G401 (cell line): ENCODE results near the gene ANXA2R. TPM values are rescaled to one million over a fixed set of nuclear protein-coding genes. Genes with fewer than 3 reads are reported as not detected.
"Not testable (repeated sequence)": the region's sequence is repeated elsewhere in the genome, so short reads cannot be mapped to it uniquely, and the experiment has no call there.

ENCODE experiments used
- DNase-seq: peaks from one replicate; pipeline ENCODE4 v3.0.0-alpha.2; 2015; ENCODE audit warnings: low spot score
- in situ Hi-C: cut with HindIII; loops from 2 replicates; pipeline ENCODE4 v1.10.0; 2016; ENCODE audit warnings: low sequenced_read_pairs, mixed read lengths
- total RNA-seq: library from RNA; depleted of rRNA; stranded (reverse); fragments of >200 nt; shearing (Covaris generic); gene quantifications from 2 replicates; pipeline ENCODE4 v1.2.3, GENCODE V29; 2014

Gene ANXA2R
- total RNA-seq, 1 experiment from 2014 or later, result 1.3 TPM

DNA sequence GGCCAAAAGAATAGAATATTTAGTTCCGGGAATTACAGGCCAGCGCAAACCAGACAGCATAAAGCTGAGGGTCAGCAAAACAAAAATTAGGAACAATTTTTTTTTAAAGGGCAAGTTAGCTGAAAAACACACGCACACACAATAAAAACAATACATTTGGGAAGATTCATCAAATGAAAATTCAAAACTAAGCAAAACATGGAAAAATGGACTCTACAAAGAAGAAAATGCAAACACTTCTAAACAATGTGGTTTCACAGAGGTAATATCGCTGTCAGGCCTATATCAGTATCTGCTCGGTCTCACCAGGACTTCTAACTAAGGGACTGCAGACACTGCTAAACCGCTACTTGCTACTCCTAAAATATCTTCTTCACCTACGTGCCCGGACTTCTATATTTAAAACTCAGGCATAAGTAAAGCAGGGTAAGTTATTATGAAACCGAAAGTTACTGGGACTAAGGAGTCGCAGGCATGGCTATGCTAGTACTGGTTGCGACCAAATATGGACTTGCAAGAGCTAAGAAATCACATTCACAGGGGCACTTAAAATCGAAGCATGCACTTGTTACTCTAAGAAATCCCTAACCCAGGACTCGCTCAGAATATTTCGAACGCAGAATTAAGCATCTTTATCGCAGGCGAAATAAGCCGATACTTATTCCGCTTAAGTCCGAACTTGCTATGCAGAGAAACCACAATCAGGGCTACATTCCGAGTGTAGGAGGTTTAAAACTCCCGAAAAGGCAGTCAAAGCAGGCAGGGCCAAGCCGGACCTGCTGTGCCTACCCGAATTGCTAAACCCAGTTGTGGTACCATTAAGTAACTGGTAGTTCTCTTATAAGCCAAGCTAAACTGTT, 2.3 kb downstream of the ANXA2R start:
- in situ Hi-C loops, result no loop called here
- no peak for DNase-seq

DNA sequence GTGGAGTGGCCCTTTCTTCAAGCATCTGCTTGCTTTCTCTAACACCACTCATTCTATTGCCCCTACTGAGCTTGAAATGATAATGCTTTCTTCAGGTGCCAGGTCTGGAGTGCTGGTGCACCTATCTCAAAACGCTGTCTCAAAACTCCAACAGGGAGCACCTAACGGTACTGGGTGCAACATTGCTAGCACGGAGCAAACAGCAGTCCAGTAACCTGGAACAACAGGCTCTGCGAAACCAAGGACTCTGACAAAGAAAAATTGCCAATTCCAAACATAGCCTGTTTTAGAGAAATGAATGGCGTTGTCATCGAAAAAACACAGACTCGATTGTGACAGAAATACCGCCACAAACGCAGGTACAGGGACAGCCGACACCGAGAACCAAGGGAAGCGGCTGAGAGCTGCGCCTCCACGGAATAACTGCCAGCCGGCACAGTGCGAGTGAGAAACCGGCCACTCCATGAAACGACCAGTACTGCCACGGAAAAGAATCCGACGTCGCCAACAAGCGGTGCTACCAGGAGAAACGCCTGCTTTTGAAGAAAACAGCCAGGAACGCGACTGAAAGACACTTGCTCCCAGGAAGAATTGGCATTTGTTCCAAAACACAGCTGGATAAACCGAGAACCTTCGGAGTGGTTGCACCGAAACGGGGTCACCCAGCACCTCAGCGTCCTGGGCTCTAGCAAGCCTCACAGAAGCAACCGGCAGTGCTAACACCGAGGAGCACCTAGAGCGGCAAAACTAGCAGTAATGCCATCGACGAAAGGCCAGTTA, 3.1 kb downstream of the ANXA2R start:
- in situ Hi-C loops, result no loop called here
- DNase-seq, result no peak

DNA sequence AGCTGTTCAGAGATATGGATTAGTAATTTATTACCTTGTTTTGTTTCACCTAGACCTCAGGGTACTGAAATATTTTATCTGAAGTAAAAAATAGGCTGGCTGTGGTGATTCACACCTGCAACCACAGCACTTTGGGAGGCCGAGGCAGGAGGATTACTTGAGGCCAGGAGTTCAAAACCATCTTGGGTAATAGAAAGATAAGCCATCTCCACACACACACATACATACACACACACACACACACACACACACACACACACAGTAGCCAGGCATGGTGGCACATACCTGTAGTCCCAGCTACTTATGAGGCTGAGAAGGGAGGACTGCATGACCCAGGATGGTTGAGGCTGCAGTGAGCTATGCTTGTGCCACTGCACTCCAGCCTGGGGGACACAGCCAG, 3.7 kb downstream of the ANXA2R start:
- DNase-seq, result no peak
- in situ Hi-C loops, result no loop called here

DNA sequence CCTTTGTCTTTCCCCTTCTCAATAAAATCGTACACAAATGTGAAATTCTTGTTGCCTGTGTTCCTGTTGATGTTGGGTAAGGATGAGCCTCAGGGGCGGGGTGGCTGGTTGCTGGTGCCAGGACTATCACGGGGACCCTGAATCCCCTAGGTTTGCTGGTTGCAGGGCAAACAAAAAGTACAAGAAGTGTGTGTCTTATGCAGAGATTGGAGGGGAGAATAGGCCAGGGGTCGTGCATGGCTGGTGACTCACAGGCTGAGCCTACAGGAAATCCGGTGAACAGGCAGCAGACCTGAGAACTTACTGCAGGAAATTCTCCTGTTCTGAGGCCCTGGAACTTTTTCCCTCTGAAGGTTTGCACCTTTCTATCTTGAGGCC, 5.5 kb downstream of the ANXA2R start:
- in situ Hi-C loops, result no loop called here

DNA sequence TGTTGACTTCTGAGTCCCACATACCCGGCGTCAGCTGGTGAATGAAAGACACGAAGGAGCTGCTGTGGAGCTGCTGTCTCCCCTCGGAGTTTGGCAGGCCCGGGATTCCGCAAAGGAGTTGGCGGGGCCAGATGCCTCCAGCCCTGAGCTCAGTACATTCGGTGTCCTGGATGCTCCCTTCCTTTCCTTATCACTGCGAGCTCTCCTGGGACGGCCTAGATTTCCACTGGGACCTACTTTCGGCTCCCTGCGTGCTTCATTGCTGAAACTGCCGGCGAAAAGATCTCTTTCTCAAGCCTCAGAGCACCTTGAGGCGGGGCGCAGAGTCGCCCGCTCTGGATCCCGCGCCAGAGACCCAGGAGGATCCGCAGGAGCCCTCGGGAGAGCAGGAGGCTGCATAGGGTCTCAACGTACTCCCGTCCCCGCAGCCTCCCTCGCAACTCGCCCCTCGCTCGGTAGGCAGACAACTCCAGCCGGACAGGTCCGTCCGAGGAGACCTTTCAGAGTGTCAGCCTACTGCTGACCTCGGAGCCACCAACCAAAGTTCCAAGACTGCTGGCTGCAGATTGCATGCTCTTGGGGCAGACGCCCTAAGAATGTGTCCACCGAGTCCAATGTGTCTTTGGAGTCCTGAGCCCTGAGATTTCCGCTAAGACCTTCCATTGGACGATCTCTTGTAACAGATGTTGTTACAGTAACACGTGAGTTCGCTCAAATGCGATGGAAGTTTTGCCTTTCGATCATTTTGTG, 6.1 kb downstream of the ANXA2R start:
- DNase-seq, result no peak
- in situ Hi-C loops, result no loop called here

More for the DNA sequence above, 5.5 kb downstream of the ANXA2R start:
- no peak for DNase-seq

DNA sequence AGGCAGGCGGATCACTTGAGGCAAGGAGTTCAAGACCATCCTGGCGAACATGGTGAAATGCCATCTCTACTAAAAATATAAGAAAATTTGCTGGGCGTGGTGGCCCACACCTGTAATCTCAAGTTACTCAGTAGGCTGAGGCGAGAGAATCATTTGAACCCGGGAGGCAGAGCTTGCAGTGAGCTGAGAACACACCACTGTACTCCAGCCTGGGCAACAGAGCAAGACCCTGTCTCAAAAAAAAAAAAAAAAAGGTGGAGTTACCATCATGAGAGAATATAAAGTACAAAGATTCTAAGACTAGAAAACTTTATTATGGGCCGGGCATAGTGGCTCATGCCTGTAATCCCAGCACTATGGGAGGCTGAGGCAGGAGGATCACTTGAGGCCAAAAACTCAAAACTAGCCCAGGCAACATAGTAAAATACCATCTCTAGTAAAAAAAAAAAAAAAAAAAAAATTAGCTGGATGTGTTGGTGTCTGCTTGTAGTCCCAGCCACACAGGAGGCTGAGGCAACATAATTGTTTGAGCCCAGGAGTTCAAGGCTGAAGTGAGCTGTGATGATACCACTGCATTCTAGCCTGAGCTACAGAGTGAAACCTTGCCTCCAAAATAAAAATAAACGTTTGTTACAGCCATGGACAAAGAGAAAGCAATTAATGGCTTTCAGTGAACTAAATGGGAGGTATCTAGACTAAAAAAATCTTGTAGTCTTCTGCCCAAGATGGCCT, 12.9 kb downstream of the ANXA2R start:
- no peak for DNase-seq
- in situ Hi-C loops, result no loop called here

DNA sequence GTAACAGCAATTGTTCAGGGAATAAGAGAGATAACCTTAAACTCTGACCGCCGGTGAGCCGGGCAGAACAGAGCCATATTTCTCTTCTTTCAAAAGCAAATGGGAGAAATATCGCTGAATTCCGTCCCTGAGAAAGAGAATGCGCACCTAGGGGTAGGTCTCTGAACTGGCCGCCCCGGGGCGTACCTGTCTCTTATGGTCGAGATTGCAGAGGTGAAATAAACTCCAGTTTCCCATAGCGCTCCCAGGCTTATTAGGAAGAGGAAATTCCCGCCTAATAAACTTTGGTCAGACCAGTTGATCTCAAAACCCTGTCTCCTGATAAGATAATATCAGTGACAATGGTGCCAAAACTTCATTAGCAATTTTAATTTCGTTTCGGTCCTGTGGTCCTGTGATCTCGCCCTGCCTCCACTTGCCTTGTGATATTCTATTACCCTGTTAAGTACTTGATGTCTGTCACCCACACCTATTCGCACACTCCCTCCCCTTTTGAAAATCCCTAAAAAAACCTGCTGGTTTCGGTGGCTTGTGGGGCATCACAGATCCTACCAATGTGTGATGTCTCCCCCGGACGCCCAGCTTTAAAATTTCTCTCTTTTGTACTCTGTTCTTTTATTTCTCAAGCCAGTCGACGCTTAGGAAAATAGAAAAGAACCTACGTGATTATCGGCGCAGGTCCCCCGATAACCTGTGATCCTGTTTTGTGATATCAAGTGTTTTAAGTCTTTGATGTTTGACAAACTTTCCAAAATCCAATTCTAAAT, 14.8 kb downstream of the ANXA2R start:
- in situ Hi-C loops, DNase-seq: not testable (repeated sequence)

DNA sequence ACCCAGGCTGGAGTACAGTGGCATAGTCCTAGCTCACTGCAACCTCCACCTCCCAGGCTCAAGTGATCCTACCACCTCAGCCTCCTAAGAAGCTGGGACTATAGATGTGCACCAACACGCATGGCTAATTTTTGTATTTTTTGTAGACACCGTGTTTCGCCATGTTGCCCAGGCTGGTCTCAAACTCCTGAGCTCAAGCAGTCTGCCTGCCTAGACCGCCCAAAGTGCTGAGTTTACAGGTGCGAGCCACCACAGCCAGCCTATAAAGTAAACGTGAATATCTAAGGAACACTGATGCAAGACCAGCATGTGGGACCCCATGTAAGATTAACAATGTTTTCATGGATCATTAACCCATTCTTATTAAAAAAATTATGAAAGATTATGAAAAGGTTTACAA, 15.9 kb downstream of the ANXA2R start:
- in situ Hi-C loops, result no loop called here

DNA sequence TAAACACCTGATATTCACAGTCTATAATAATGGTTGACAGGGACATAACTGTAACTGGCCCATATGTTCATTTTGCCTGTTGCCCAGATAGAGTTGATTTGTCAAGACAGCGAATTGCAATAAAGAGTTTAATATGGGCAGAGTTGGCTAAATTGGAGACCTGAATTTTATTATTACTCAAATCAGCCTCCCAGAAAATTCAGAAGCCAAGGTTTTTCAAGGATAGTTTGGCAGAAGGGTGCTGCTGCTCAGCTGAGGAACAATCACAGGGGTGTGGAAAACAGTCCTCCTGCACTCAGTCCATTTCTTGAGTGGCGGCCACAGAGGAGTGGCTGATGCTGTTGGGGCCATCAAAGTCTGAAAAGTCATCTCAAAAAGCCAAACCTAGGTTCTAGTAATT, 19.0 kb downstream of the ANXA2R start:
- no peak for DNase-seq
- in situ Hi-C loops, result no loop called here

More for the DNA sequence above, 15.9 kb downstream of the ANXA2R start:
- no peak for DNase-seq

DNA sequence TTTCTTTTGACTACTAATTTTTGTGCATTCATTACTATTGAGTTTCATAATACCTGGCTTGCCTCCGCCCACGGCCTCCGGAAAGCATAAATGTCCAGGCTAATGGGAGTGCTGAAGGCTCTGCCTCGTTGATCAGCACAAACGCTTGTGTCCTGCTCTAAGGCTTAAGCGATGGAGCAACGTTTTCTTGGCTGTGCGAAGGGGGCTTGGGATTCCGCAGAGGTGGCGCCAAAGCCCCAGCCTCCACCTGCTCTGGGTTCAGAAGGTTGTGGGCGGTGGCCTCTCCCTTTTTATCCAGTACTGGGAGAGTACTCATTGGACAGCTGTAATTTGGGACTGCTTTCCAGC, 19.7 kb downstream of the ANXA2R start:
- in situ Hi-C loops, result no loop called here
- DNase-seq, result no peak

DNA sequence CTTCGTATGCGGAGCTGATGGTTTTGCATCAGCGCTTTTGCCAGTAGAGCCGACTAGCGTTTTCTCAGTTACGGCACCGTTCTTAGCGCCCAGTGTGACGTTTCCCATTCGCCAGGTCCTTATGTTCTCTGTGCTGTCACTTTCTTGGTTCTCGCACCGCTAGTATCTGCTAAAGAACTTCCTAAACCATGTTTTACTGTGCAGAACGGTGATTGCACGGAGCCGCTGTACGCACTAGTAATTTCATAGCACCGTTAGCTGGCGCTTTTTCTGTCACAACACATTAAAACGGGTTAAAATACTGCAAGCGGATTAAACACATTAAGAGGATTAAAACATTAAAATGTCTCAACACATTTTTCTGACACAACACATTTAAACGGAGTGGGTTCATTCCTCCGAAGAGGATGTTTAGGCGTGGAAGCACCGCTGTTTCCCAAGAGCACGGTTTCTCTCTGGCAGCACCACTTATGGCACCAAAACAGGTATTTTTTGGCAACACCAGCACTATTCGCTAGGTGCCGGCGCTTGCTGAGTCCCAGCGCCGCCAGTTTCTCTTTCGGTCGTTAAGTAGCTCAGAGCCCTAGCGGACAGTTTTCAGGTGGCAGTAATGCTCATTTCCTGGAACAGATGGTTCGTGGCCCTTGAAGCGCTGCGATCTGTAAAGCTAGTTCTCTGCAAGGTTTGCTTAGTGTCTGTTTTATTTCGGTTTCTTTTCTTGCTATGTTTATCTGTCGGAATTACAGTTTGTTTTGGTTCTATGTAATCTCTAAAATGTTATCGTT, 20.3 kb downstream of the ANXA2R start:
- in situ Hi-C loops, result no loop called here
- peak; percentile 42 for DNase-seq

DNA sequence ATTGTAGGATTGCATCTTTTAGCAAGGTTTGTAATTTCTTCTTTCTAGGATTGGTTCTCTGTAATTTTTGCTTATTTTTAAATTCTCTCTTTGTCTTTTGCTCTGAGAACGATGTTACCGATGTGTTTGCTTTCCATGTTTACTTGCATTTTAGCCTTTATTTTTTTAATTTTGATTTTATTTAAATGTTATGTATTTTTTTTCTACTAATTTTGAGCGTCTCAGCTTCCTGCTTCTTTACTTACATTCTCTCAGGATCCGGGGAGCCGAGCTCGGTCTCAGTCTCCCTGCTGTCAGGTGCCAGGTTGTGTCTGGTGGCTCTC, 20.9 kb downstream of the ANXA2R start:
- no peak for DNase-seq
- in situ Hi-C loops, result no loop called here

DNA sequence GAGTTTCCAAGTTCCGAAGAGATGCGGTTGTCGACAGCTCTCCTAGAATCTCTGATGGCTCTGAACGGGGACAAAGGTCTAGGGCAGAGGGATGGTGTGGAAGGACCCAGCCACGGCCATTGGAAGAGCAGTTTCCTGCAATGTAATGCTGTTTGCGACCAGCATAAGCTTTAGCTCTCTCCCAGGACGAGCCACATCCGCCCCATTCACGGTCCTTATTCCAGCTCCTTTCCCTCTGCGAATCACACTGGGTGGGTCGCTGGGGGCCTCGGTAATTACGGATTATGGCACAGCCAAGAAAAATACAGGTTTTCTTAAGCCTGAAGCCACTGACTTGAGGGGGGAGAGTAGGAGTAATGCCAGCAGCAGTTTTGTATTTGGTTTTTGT, 22.7 kb downstream of the ANXA2R start:
- no peak for DNase-seq
- in situ Hi-C loops, result no loop called here

DNA sequence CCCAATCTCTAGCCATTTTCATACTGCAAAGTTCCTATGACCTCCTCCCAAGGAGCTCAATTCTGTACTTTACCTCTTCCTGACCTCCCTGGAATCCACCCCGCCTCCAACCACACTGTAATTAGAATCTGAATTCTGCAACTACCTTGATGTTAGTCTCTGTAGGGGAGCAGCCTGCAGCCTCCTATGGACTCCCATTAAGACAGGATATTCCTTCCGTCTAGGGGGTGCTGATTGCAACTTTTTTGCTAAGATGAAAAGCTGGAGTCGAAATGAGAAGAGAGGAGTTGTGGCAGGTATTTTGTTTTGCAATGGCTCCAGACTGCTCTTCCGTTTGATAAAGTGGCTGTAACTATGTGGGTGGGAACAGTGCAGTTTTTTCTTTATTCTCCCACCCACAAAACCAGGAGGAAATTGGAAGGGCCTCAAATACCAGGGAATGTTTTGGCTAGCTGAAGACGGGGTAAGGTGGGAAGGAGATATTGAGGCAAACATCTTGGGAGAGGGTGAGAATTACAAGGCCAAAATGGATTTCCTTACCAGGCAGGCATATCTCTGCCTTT, 23.8 kb downstream of the ANXA2R start:
- in situ Hi-C loops, result no loop called here

DNA sequence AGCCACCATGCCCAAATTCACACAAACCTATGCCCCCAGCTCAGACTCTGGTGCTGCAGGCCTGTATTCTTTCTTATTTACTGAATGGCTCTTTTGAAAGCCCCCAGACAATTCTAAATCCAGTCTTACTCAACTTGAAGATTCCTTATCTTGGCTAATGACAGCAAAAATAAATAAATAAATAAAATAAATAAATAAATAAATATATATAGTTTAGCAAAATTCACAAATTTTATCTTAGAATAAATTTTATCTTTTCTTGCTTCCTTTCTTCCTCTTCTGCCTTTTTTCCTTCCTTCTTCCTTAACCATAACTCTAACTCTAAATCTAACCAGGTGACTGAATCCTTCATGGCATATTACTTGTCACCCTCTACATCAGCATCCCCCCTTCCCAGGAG, 25.6 kb downstream of the ANXA2R start:
- in situ Hi-C loops, result no loop called here
- DNase-seq, result no peak

More for the DNA sequence above, 23.8 kb downstream of the ANXA2R start:
- DNase-seq, result no peak

DNA sequence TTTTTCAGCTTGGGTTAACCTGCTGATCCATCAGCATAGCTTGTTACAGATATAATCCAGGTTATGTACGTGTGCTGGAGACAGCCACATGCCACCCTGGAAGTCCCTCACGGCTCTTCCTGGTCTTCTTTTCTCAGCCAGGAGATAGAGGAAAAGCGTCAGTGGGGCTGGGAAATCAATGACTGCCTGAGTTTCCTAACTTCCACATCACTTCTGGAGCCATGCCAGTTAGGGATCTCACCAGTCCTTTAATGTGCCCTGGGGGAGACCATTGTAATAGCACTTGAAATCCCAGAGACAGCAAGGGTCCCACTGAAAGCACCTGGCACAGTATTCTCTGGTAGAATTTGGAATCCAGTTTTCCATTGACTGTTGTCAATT, 29.2 kb downstream of the ANXA2R start:
- no peak for DNase-seq
- in situ Hi-C loops, result no loop called here

DNA sequence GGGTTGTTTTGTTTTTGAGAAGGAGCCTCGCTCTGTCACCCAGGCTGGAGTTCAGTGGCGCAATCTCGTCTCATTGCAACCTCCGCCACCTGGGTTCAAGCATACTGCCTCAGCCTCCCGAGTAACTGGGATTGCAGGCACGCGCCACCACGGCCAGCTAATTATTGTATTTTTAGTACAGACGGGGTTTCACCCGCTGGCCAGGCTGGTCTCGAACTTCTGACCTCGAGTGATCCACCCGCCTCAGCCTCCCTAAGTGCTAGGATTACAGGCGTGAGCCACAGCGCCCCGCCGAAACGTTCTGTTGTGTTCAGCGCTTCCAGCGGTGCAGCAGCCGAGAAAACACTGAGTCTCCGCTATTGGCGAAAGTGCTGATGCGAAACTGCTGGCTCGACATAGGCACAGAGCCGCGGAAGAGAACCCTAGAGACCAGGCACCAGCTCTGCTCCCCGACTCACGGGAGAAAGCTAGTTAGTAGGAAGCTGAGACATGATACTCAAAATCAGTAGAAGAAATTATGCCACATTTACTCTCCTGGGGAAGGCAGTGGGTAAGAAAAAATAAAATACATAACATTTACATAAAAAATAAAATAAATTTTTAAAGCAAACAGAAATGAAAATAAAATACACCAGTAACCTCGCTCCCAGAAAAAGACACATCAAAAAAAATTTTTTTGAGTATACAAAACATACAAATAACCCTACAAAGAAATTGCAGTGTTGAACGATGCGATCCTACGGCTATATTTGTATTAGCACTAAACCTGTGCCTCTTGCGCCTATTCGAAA, 31.6 kb downstream of the ANXA2R start:
- peak; percentile 59 for DNase-seq
- in situ Hi-C loops, result no loop called here
